Activated naive CD4-positive, alpha-beta T cell (primary cell): ENCODE results near the gene F10.
"Not testable (repeated sequence)": the region's sequence is repeated elsewhere in the genome, so short reads cannot be mapped to it uniquely, and the experiment has no call there.

ENCODE experiments used
- DNase-seq, 4 experiments: peaks; one replicate each; lab custom pipeline; 2025; lab: John Stamatoyannopoulos, UW

F10 gene

GRCh38 chr13:113102302-113102701, 20.3 kb upstream of the F10 start:
- not testable (repeated sequence) for DNase-seq

GRCh38 chr13:113102727-113103126, 19.9 kb upstream of the F10 start:
- no peak for DNase-seq

GRCh38 chr13:113103646-113104045, 19.0 kb upstream of the F10 start:
- no peak for DNase-seq

GRCh38 chr13:113105032-113105920, 17.3 kb upstream of the F10 start, which contains the start of gene F7:
Gene F7 (plus strand): TSS chr13:113105791. CDS start chr13:113105842, 51 bp downstream.
- DNase-seq, result no peak

- no peak for DNase-seq
Measured at GRCh38 chr13:113105921-113106452, 16.6 kb upstream of the F10 start.

GRCh38 chr13:113106711-113107351, 15.8 kb upstream of the F10 start:
- no peak for DNase-seq

- not testable (repeated sequence) for DNase-seq
Measured at GRCh38 chr13:113108521-113108920, 14.1 kb upstream of the F10 start.

- DNase-seq, result no peak
Measured at GRCh38 chr13:113109151-113110047, 13.2 kb upstream of the F10 start.

- peak in 1 of 4 experiments; percentile 12 for DNase-seq
Measured at GRCh38 chr13:113110048-113110851, 12.3 kb upstream of the F10 start.

- no peak for DNase-seq
Measured at GRCh38 chr13:113110852-113111315, 11.7 kb upstream of the F10 start.

GRCh38 chr13:113111821-113112220, 10.8 kb upstream of the F10 start:
- DNase-seq, result not testable (repeated sequence)

- not testable (repeated sequence) for DNase-seq
Measured at GRCh38 chr13:113112475-113112874, 10.1 kb upstream of the F10 start.

GRCh38 chr13:113112893-113113845, 9.4 kb upstream of the F10 start:
- no peak for DNase-seq

GRCh38 chr13:113113846-113114271, 8.7 kb upstream of the F10 start:
- DNase-seq, result no peak

GRCh38 chr13:113114511-113115362, 7.9 kb upstream of the F10 start:
- no peak for DNase-seq

- no peak for DNase-seq
Measured at GRCh38 chr13:113115363-113116205, 7.0 kb upstream of the F10 start.

- no peak for DNase-seq
Measured at GRCh38 chr13:113116206-113116800, 6.3 kb upstream of the F10 start.
